PFSK-1 (cell line): Measurements from ENCODE around the gene RUNX2.

Experiments
- FOXP2 ChIP-seq: optimal IDR thresholded peaks from 2 replicates; pipeline ENCODE3; 2011; ENCODE audit warnings: borderline replicate concordance, control low read depth, inconsistent platforms; ENCODE audit not compliant: insufficient read depth; ENCODE audit errors: extremely low read length, extremely low read depth
- POLR2AphosphoS5 ChIP-seq: IDR thresholded peaks from 2 replicates; pipeline ENCODE4 v1.6.1; 2012; ENCODE audit warnings: low read depth, mild to moderate bottlenecking, control low read depth, low read length, moderate library complexity
- REST ChIP-seq, 2 experiments: IDR thresholded peaks; 2 replicates each; pipeline versions ENCODE4 v1.6.1 to v1.8.0; 2011 to 2012; ENCODE audit warnings: low read depth in 2 of 2, low read length in 2 of 2, control low read depth in 1 of 2, inconsistent platforms in 1 of 2, mild to moderate bottlenecking in 1 of 2, moderate library complexity in 1 of 2; ENCODE audit not compliant: insufficient read depth in 1 of 2
- SIN3A ChIP-seq: IDR thresholded peaks from 2 replicates; pipeline ENCODE4 v1.6.1; 2012; ENCODE audit warnings: mild to moderate bottlenecking, low read length, moderate library complexity, borderline replicate concordance; ENCODE audit not compliant: insufficient read depth
- TAF1 ChIP-seq: IDR thresholded peaks from 2 replicates; pipeline ENCODE4 v1.6.1; 2012; ENCODE audit warnings: low read length, control low read depth, borderline replicate concordance; ENCODE audit not compliant: insufficient read depth

RUNX2 gene

DNA sequence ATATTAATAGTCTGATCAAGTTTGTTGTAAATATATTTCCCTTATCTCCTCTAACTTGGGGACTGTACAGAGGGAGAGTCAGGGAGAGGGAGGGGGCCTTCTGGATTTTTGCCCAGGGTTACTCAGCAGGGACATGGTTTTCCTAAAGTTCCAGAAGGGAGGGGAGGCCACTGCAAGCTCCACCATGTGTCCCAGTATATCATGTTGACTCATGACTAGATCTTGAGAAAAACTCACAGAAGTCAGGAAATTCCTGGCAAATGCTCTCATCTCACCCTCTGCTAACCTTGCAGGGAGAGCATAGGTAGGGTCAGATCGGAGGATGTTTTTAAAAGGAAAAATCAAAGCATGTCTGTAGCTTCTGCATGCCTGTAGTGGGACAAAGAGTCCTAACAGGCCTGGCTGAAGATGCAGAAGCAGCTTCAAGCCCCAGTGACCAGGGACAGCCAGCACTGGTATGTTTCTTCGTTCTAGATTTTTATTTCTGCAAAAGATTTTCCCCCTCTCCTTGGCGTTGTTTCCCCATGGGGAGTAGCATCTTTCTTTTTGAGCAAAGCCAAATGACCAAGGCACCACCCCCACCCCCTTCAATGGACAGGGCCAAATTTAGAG is 322.5 kb downstream of the RUNX2 start:
- no peak for TF ChIP-seq POLR2AphosphoS5
- TF ChIP-seq FOXP2: no peak
- TF ChIP-seq SIN3A: no peak
- TF ChIP-seq REST (IDR thresholded peaks at IDR 0.05; ENCODE audit: insufficient read depth in 1 of 2, low read depth in 2 of 2, low read length in 2 of 2): no peak
- no peak for TF ChIP-seq TAF1

GRCh38 chr6:45651301-45651700 is 323.2 kb downstream of the RUNX2 start:
- no peak for TF ChIP-seq FOXP2
- no peak for TF ChIP-seq POLR2AphosphoS5
- TF ChIP-seq REST (IDR thresholded peaks at IDR 0.05; ENCODE audit: insufficient read depth in 1 of 2, low read depth in 2 of 2, low read length in 2 of 2): no peak
- no peak for TF ChIP-seq SIN3A
- TF ChIP-seq TAF1: no peak

- TF ChIP-seq REST (IDR thresholded peaks at IDR 0.05; ENCODE audit: insufficient read depth in 1 of 2, low read depth in 2 of 2, low read length in 2 of 2) (no peak), FOXP2 (no peak), POLR2AphosphoS5 (no peak), SIN3A (no peak)
Observed at GRCh38 chr6:45652416-45652815, 324.3 kb downstream of the RUNX2 start.

GRCh38 chr6:45653117-45653883 is 325.2 kb downstream of the RUNX2 start:
- no peak for TF ChIP-seq REST (IDR thresholded peaks at IDR 0.05; ENCODE audit: insufficient read depth in 1 of 2, low read depth in 2 of 2, low read length in 2 of 2)
- TF ChIP-seq POLR2AphosphoS5: no peak
- TF ChIP-seq TAF1: no peak
- TF ChIP-seq SIN3A: no peak
- TF ChIP-seq FOXP2: no peak

GRCh38 chr6:45654673-45655072 is 326.5 kb downstream of the RUNX2 start:
- TF ChIP-seq TAF1: no peak
- no peak for TF ChIP-seq SIN3A
- TF ChIP-seq POLR2AphosphoS5: no peak
- no peak for TF ChIP-seq FOXP2
